ENCODE data around the gene SDHAF4. TPM values are rescaled to one million over a fixed set of nuclear protein-coding genes. Genes with fewer than 3 reads are reported as not detected.
"Not testable (repeated sequence)": the region's sequence is repeated elsewhere in the genome, so short reads cannot be mapped to it uniquely, and the experiment has no call there.

Gene SDHAF4
- total RNA-seq, 8 experiments from 2014 or later = 15.6 to 33.4 (median 21.2) TPM

GRCh38 chr6:70604254-70604653, 37.5 kb downstream of the SDHAF4 start:
- H3K4me1 ChIP-seq (replicated peaks in 1 of 2) = peaks cover 0 to 3% of the 10 kb centered on the region in 2 donors
- in situ Hi-C loops (cut with MboI; ENCODE audit: low pct_unique_long_range_greater_than_20kb in 2 of 9, low sequenced_read_pairs in 9 of 9, unreplicated experiment in 9 of 9) = no loop called here
- no peak for ATAC-seq (replicated peaks in 6 of 8)
- no peak overlapping the region for H3K4me3 ChIP-seq
- WGBS, 10 experiments = 40 to 100% (median 73%) methylated on average over 1 to 3 of the region's 6 CpGs; no CpG with 5 or more reads in 4 of the 10 experiments
- no peak overlapping the region for H3K27ac ChIP-seq

GRCh38 chr6:70607371-70607770, 40.6 kb downstream of the SDHAF4 start:
- H3K27ac ChIP-seq; ATAC-seq (replicated peaks in 6 of 8); H3K4me1 ChIP-seq (replicated peaks in 1 of 2); H3K4me3 ChIP-seq; in situ Hi-C loops (cut with MboI; ENCODE audit: low pct_unique_long_range_greater_than_20kb in 2 of 9, low sequenced_read_pairs in 9 of 9, unreplicated experiment in 9 of 9): not testable (repeated sequence)
- 0 to 100% (median 44%) methylated on average over 1 to 2 of the region's 2 CpGs; no CpG with 5 or more reads in 1 of the 10 experiments for WGBS, 10 experiments

- ATAC-seq (replicated peaks in 6 of 8); H3K4me1 ChIP-seq (replicated peaks in 1 of 2); in situ Hi-C loops (cut with MboI; ENCODE audit: low pct_unique_long_range_greater_than_20kb in 2 of 9, low sequenced_read_pairs in 9 of 9, unreplicated experiment in 9 of 9); H3K27ac ChIP-seq; H3K4me3 ChIP-seq: not testable (repeated sequence)
- 60 to 100% (median 80%) methylated on average over 1 to 7 of the region's 13 CpGs; no CpG with 5 or more reads in 3 of the 10 experiments for WGBS, 10 experiments
Observed at GRCh38 chr6:70609181-70609580, 42.5 kb downstream of the SDHAF4 start.

- no peak overlapping the region for H3K4me3 ChIP-seq
- 31 to 100% (median 88%) methylated on average over 1 to 3 of the region's 3 CpGs; no CpG with 5 or more reads in 3 of the 10 experiments for WGBS, 10 experiments
- ATAC-seq (replicated peaks in 6 of 8) = no peak
- in situ Hi-C loops (cut with MboI; ENCODE audit: low pct_unique_long_range_greater_than_20kb in 2 of 9, low sequenced_read_pairs in 9 of 9, unreplicated experiment in 9 of 9) = no loop called here
- no peaks in the 10 kb centered on the region for H3K4me1 ChIP-seq (replicated peaks in 1 of 2)
- H3K27ac ChIP-seq = no peak overlapping the region
Observed at GRCh38 chr6:70616728-70617260, 50.1 kb downstream of the SDHAF4 start.

- Histone ChIP-seq H3K27ac (no peak overlapping the region), H3K4me1 (replicated peaks in 1 of 2) (no peaks in the 10 kb centered on the region), H3K4me3 (no peak overlapping the region)
- no peak for ATAC-seq (replicated peaks in 6 of 8)
- in situ Hi-C loops (cut with MboI; ENCODE audit: low pct_unique_long_range_greater_than_20kb in 2 of 9, low sequenced_read_pairs in 9 of 9, unreplicated experiment in 9 of 9) = no loop called here
- 13 to 100% (median 100%) methylated on average over 1 of the region's 1 CpG; no CpG with 5 or more reads in 5 of the 10 experiments for WGBS, 10 experiments
Observed at GRCh38 chr6:70620746-70621145, 54.0 kb downstream of the SDHAF4 start.

GRCh38 chr6:70622461-70622860, 55.7 kb downstream of the SDHAF4 start:
- Histone ChIP-seq H3K27ac (no peak overlapping the region), H3K4me1 (replicated peaks in 1 of 2) (no peaks in the 10 kb centered on the region), H3K4me3 (no peak overlapping the region)
- in situ Hi-C loops (cut with MboI; ENCODE audit: low pct_unique_long_range_greater_than_20kb in 2 of 9, low sequenced_read_pairs in 9 of 9, unreplicated experiment in 9 of 9) = no loop called here
- no peak for ATAC-seq (replicated peaks in 6 of 8)
- 0 to 100% (median 14%) methylated on average over 1 of the region's 1 CpG; no CpG with 5 or more reads in 3 of the 10 experiments for WGBS, 10 experiments

GRCh38 chr6:70625436-70625835, 58.7 kb downstream of the SDHAF4 start:
- no peak overlapping the region for H3K27ac ChIP-seq
- in situ Hi-C loops (cut with MboI; ENCODE audit: low pct_unique_long_range_greater_than_20kb in 2 of 9, low sequenced_read_pairs in 9 of 9, unreplicated experiment in 9 of 9) = no loop called here
- no peak for ATAC-seq (replicated peaks in 6 of 8)

GRCh38 chr6:70627500-70628254, 60.9 kb downstream of the SDHAF4 start:
- H3K4me3 ChIP-seq = no peak overlapping the region
- no peaks in the 10 kb centered on the region for H3K4me1 ChIP-seq (replicated peaks in 1 of 2)
- no peak overlapping the region for H3K27ac ChIP-seq
- in situ Hi-C loops (cut with MboI; ENCODE audit: low pct_unique_long_range_greater_than_20kb in 2 of 9, low sequenced_read_pairs in 9 of 9, unreplicated experiment in 9 of 9) = no loop called here
- ATAC-seq (replicated peaks in 6 of 8) = no peak
- 48 to 100% (median 91%) methylated on average over 5 to 12 of the region's 36 CpGs; no CpG with 5 or more reads in 3 of the 10 experiments for WGBS, 10 experiments

More at GRCh38 chr6:70625436-70625835, 58.7 kb downstream of the SDHAF4 start:
- Histone ChIP-seq H3K4me1 (replicated peaks in 1 of 2) (no peaks in the 10 kb centered on the region), H3K4me3 (no peak overlapping the region)

GRCh38 chr6:70629929-70630328, 63.2 kb downstream of the SDHAF4 start:
- no peak for ATAC-seq (replicated peaks in 6 of 8)
- in situ Hi-C loops (cut with MboI; ENCODE audit: low pct_unique_long_range_greater_than_20kb in 2 of 9, low sequenced_read_pairs in 9 of 9, unreplicated experiment in 9 of 9) = no loop called here
- H3K4me1 ChIP-seq (replicated peaks in 1 of 2) = no peaks in the 10 kb centered on the region
- H3K4me3 ChIP-seq = no peak overlapping the region
- H3K27ac ChIP-seq = no peak overlapping the region
- 0 to 100% (median 66%) methylated on average over 1 of the region's 1 CpG; no CpG with 5 or more reads in 2 of the 10 experiments for WGBS, 10 experiments

GRCh38 chr6:70633870-70634269, 67.1 kb downstream of the SDHAF4 start:
- 0 to 100% (median 60%) methylated on average over 1 to 2 of the region's 2 CpGs; no CpG with 5 or more reads in 5 of the 10 experiments for WGBS, 10 experiments
- Histone ChIP-seq H3K4me3 (no peak overlapping the region), H3K4me1 (replicated peaks in 1 of 2) (no peaks in the 10 kb centered on the region), H3K27ac (no peak overlapping the region)
- ATAC-seq (replicated peaks in 6 of 8) = no peak
- in situ Hi-C loops (cut with MboI; ENCODE audit: low pct_unique_long_range_greater_than_20kb in 2 of 9, low sequenced_read_pairs in 9 of 9, unreplicated experiment in 9 of 9) = no loop called here

GRCh38 chr6:70636596-70636995, 69.9 kb downstream of the SDHAF4 start:
- Histone ChIP-seq H3K4me3 (no peak overlapping the region), H3K4me1 (replicated peaks in 1 of 2) (no peaks in the 10 kb centered on the region), H3K27ac (no peak overlapping the region)
- 0 to 95% (median 79%) methylated on average over 1 to 8 of the region's 8 CpGs; no CpG with 5 or more reads in 1 of the 10 experiments for WGBS, 10 experiments
- no peak for ATAC-seq (replicated peaks in 6 of 8)
- in situ Hi-C loops (cut with MboI; ENCODE audit: low pct_unique_long_range_greater_than_20kb in 2 of 9, low sequenced_read_pairs in 9 of 9, unreplicated experiment in 9 of 9) = no loop called here

GRCh38 chr6:70638468-70638867, 71.7 kb downstream of the SDHAF4 start:
- 57 to 100% (median 100%) methylated on average over 1 of the region's 1 CpG; no CpG with 5 or more reads in 2 of the 10 experiments for WGBS, 10 experiments
- Histone ChIP-seq H3K4me3 (no peak overlapping the region), H3K4me1 (replicated peaks in 1 of 2) (no peaks in the 10 kb centered on the region), H3K27ac (no peak overlapping the region)
- in situ Hi-C loops (cut with MboI; ENCODE audit: low pct_unique_long_range_greater_than_20kb in 2 of 9, low sequenced_read_pairs in 9 of 9, unreplicated experiment in 9 of 9) = no loop called here
- no peak for ATAC-seq (replicated peaks in 6 of 8)

All from motor neuron (in vitro differentiated cells).